Panc1 (cell line): ENCODE data around the gene CNTRL. TPM values are rescaled to one million over a fixed set of nuclear protein-coding genes. Genes with fewer than 3 reads are reported as not detected.
A peak's percentile ranks its signal among the peaks of the same experiment; 100 is the strongest.

Experiments
- ATAC-seq: fragments of 200-7000 bp; cut with Tn5 transposase; 2 replicates; pipeline ENCODE4 v1.9.1; 2020; ENCODE audit warnings: mild to moderate bottlenecking, moderate library complexity
- BruUV-seq: library from RNA; stranded (reverse); fragments of 400-500 nt; replicated peaks from 2 replicates; lab custom pipeline; 2021; lab: Mats Ljungman, UMichigan
- CTCF ChIA-PET: fragments of 300-600 bp; sonication (Branson Sonifier 250); formaldehyde crosslinking; loops from one replicate; lab custom pipeline; 2022; ENCODE audit warnings: antibody characterized with exemption; lab: Charles Lee
- POLR2A ChIA-PET: fragments of 300-600 bp; sonication (Branson Sonifier 250); formaldehyde crosslinking; loops from one replicate; lab custom pipeline; 2022; ENCODE audit warnings: antibody characterized with exemption; lab: Charles Lee
- DNase-seq: peaks from one replicate; pipeline ENCODE4 v3.0.0-alpha.2; 2010; ENCODE audit warnings: low read depth, low spot score
- H3K27ac ChIP-seq: 2 replicates; pipeline ENCODE4 v1.5.1; 2011; ENCODE audit warnings: mild to moderate bottlenecking, low read length, inconsistent platforms
- H3K27me3 ChIP-seq: fragments of 200-500 bp; sonication (Bioruptor generic); 2 replicates; pipeline ENCODE4 v1.6.0; 2014; ENCODE audit warnings: low read length, inconsistent platforms; ENCODE audit not compliant: control insufficient read depth, insufficient read depth
- H3K36me3 ChIP-seq: fragments of 200-500 bp; sonication (Bioruptor generic); 2 replicates; pipeline ENCODE4 v1.5.1; 2014; ENCODE audit warnings: inconsistent platforms, mild to moderate bottlenecking, low read length, moderate library complexity; ENCODE audit not compliant: control insufficient read depth, insufficient read depth
- H3K4me1 ChIP-seq: 2 replicates; pipeline ENCODE4 v1.5.1; 2011; ENCODE audit warnings: inconsistent platforms, mild to moderate bottlenecking, low read length, moderate library complexity; ENCODE audit not compliant: control insufficient read depth, insufficient read depth
- H3K4me3 ChIP-seq, 2 experiments: 2 replicates each; pipeline ENCODE4 v1.5.1; 2011 to 2012; ENCODE audit warnings: low read depth in 2 of 2, low read length in 2 of 2, mild to moderate bottlenecking in 2 of 2, inconsistent platforms in 1 of 2, moderate library complexity in 1 of 2
- H3K9me3 ChIP-seq: fragments of 200-500 bp; sonication (Bioruptor generic); 2 replicates; pipeline ENCODE4 v1.5.1; 2014; ENCODE audit warnings: low read depth, mild to moderate bottlenecking, inconsistent platforms, low read length, moderate library complexity; ENCODE audit not compliant: control insufficient read depth, insufficient read depth
- CTCF ChIP-seq: fragments of 450-650 bp; IDR thresholded peaks from 2 replicates; pipeline ENCODE4 v1.5.1; 2017; ENCODE audit warnings: mild to moderate bottlenecking
- POLR2AphosphoS5 ChIP-seq: IDR thresholded peaks from 2 replicates; pipeline ENCODE4 v1.6.1; 2012; ENCODE audit warnings: mild to moderate bottlenecking, low read depth, low read length, moderate library complexity
- REST ChIP-seq, 2 experiments: IDR thresholded peaks; 2 replicates each; pipeline ENCODE4 v1.6.1; 2011 to 2012; ENCODE audit warnings: low read depth in 2 of 2, control low read depth in 1 of 2, low read length in 1 of 2, mild to moderate bottlenecking in 1 of 2, moderate library complexity in 1 of 2; ENCODE audit not compliant: insufficient read depth in 1 of 2
- SIN3A ChIP-seq: IDR thresholded peaks from 2 replicates; pipeline ENCODE4 v1.6.1; 2012; ENCODE audit warnings: low read depth, mild to moderate bottlenecking, low read length, moderate library complexity, borderline replicate concordance; ENCODE audit not compliant: insufficient read depth
- TCF7L2 ChIP-seq: IDR thresholded peaks from 2 replicates; pipeline ENCODE4 v1.6.1; 2011; ENCODE audit warnings: mild to moderate bottlenecking, low read depth, low read length, inconsistent platforms
- in situ Hi-C: cut with HindIII; loops from 2 replicates; pipeline ENCODE4 v1.10.0; 2016; ENCODE audit warnings: low sequenced_read_pairs, low pct_unique_long_range_greater_than_20kb
- intact Hi-C: fragments of 100-400 bp; cut with micrococcal nuclease; formaldehyde crosslinking; loops from one replicate; pipeline ENCODE4 v1.10.0; 2022; ENCODE audit not compliant: unreplicated experiment
- total RNA-seq: library from RNA; stranded (reverse); gene quantifications from one replicate; pipeline ENCODE4 v1.2.1, GENCODE V29; 2021; ENCODE audit not compliant: unreplicated experiment

CNTRL gene
- total RNA-seq, 1 experiment from 2014 or later = 11.5 TPM

- in situ Hi-C loops = no loop called here
Observed at GRCh38 chr9:121210536-121210935, 135.8 kb downstream of the CNTRL start.

GRCh38 chr9:121213136-121213806 is 138.5 kb downstream of the CNTRL start:
- H3K9me3 ChIP-seq = no peaks in the 10 kb centered on the region
- H3K27me3 ChIP-seq = no peaks in the 10 kb centered on the region
- no TSS peak for BruUV-seq
- ChIA-PET POLR2A (no interaction called here), CTCF (interaction anchor here (0.7 to 1.6 kb wide), 2 partner anchors 106 to 226 kb away, joined by 3 to 6 read pairs; no protein-coding TSS in a partner anchor)
- peak overlapping the region; percentile 74 for H3K27ac ChIP-seq
- H3K4me1 ChIP-seq = no peaks in the 10 kb centered on the region; the same call in 1 of the 2 replicates
- no peak overlapping the region for H3K4me3 ChIP-seq
- intact Hi-C loops = loop anchor here (2.0 to 5.0 kb wide), 2 partner anchors 69 to 186 kb away; no protein-coding TSS in a partner anchor
- ATAC-seq = peak; percentile 99
- no peaks in the 10 kb centered on the region for H3K36me3 ChIP-seq
- DNase-seq = peak; percentile 64
- TF ChIP-seq SIN3A = no peak
- no peak for TF ChIP-seq REST (IDR thresholded peaks at IDR 0.05; ENCODE audit: insufficient read depth in 1 of 2, low read depth in 2 of 2, low read length in 1 of 2)
- no peak for TF ChIP-seq TCF7L2
- peak; percentile 93 for TF ChIP-seq CTCF
- in situ Hi-C loops = no loop called here

More at GRCh38 chr9:121210536-121210935, 135.8 kb downstream of the CNTRL start:
- POLR2A ChIA-PET = no interaction called here
- CTCF ChIA-PET = no interaction called here
- Histone ChIP-seq H3K27me3 (no peaks in the 10 kb centered on the region), H3K9me3 (no peaks in the 10 kb centered on the region), H3K4me3 (no peak overlapping the region), H3K4me1 (no peaks in the 10 kb centered on the region; the same call in 1 of the 2 replicates), H3K36me3 (no peaks in the 10 kb centered on the region), H3K27ac (no peak overlapping the region)
- DNase-seq = no peak
- TF ChIP-seq REST (IDR thresholded peaks at IDR 0.05; ENCODE audit: insufficient read depth in 1 of 2, low read depth in 2 of 2, low read length in 1 of 2) = no peak
- TF ChIP-seq TCF7L2 = no peak
- no peak for TF ChIP-seq SIN3A
- no peak for TF ChIP-seq CTCF
- TF ChIP-seq POLR2AphosphoS5 = no peak
- intact Hi-C loops = loop anchor here (5.0 kb wide), 1 partner anchor 72 kb away; no protein-coding TSS in a partner anchor
- BruUV-seq = no TSS peak
- no peak for ATAC-seq
